ENCODE results near the gene HNRNPR. TPM values are rescaled to one million over a fixed set of nuclear protein-coding genes. Genes with fewer than 3 reads are reported as not detected.
A peak's percentile ranks its signal among the peaks of the same experiment; 100 is the strongest.

HNRNPR gene
- total RNA-seq (132 and 142 TPM in 2 replicates), polyA plus RNA-seq (52.2 and 104 TPM in 2 replicates), polyA minus RNA-seq (52.7 and 61.5 TPM in 2 replicates)
- 100 TPM for total RNA-seq (2013)

GRCh38 chr1:23344111-23344986 is at the start of gene HNRNPR:
Gene HNRNPR, minus strand, starts transcription at chr1:23344284. Its CDS starts 3,276 bp downstream, at chr1:23341008.
- H3K4me1 Mint-ChIP-seq = peaks cover 41% of the 10 kb centered on the region
- ChIA-PET CTCF (interaction anchor here (0.7 to 2.1 kb wide), 9 partner anchors 10 to 516 kb away, joined by 3 to 12 read pairs (median 4); no protein-coding TSS in a partner anchor), POLR2A (interaction anchor here (0.5 to 2.1 kb wide), 16 partner anchors 10 to 1904 kb away, joined by 3 to 53 read pairs (median 4); partner anchors contain the start of genes E2F2, LUZP1, NBPF3 and RPL11)
- Histone ChIP-seq H3K79me2 (ENCODE audit: control insufficient read depth, insufficient read depth, low read length) (peaks cover 47% of the 10 kb centered on the region), H4K20me1 (ENCODE audit: control insufficient read depth, insufficient read depth, low read length, poor library complexity, severe bottlenecking) (peaks cover 31% of the 10 kb centered on the region), H3K4me1 (ENCODE audit: control insufficient read depth in 2 of 2, insufficient read depth in 2 of 2, low read length in 2 of 2) (peaks cover 24 to 40% of the 10 kb centered on the region in 2 donors), H3K9me3 (ENCODE audit: control extremely low read depth in 1 of 3, control insufficient read depth in 2 of 3, insufficient read depth in 1 of 3, low read length in 2 of 3) (no peaks in the 10 kb centered on the region), H3K27ac (ENCODE audit: low read length in 2 of 2) (peak within 1 kb of the TSS; percentile 65 to 92), H3K4me2 (replicated peaks; ENCODE audit: low read depth, low read length, poor library complexity, severe bottlenecking) (peak within 1 kb of the TSS; percentile 78), H3K9ac (ENCODE audit: low read length) (peak within 1 kb of the TSS; percentile 85), H3K36me3 (replicated peaks in 1 of 2; ENCODE audit: control extremely low read depth in 1 of 2, control insufficient read depth in 1 of 2, extremely low read depth in 1 of 2, insufficient read depth in 2 of 2, low read length in 1 of 2) (peaks cover 0 to 2% of the 10 kb centered on the region in 2 experiments), H2AFZ (ENCODE audit: insufficient read depth, low read depth, low read length, poor library complexity, severe bottlenecking) (peak within 1 kb of the TSS; percentile 93), H3K4me3 (ENCODE audit: control extremely low read depth in 1 of 5, extremely low read depth in 1 of 5, insufficient read depth in 1 of 5, low read depth in 2 of 5, low read length in 4 of 5) (peak within 1 kb of the TSS; percentile 78 to 92 (median 87)), H3K27me3 (replicated peaks in 1 of 4; ENCODE audit: control extremely low read depth in 1 of 4, control insufficient read depth in 3 of 4, insufficient read depth in 4 of 4, low read length in 3 of 4) (no peaks in the 10 kb centered on the region)
- intact Hi-C loops (cut with micrococcal nuclease) = loop anchor here (1.0 to 2.0 kb wide), 3 partner anchors 24 to 140 kb away; partner anchors contain the start of gene ASAP3
- TF ChIP-seq EZH2 (IDR thresholded peaks at IDR 0.05; ENCODE audit: borderline replicate concordance, insufficient read depth, low read depth, low read length, poor library complexity, severe bottlenecking) (no peak), CTCF (IDR thresholded peaks at IDR 0.05) (peak; percentile 10)
- DNase-seq (peak; percentile 99), ATAC-seq (ENCODE audit: low read depth) (peak; percentile 94)
- H3K4me3 Mint-ChIP-seq = peak within 1 kb of the TSS; percentile 96
- H3K9me3 Mint-ChIP-seq (ENCODE audit: insufficient read depth) = no peaks in the 10 kb centered on the region
- peak within 1 kb of the TSS; percentile 97 for H3K27ac Mint-ChIP-seq
- under 1% methylated on average over 82 of the region's 87 CpGs for WGBS (ENCODE audit: insufficient coverage)
- no peaks in the 10 kb centered on the region for H3K27me3 Mint-ChIP-seq

All from B cell (primary cell).